Measurements from ENCODE around the gene ZNF621.
"Not testable (repeated sequence)": the region's sequence is repeated elsewhere in the genome, so short reads cannot be mapped to it uniquely, and the experiment has no call there.

ZNF621 gene

DNA sequence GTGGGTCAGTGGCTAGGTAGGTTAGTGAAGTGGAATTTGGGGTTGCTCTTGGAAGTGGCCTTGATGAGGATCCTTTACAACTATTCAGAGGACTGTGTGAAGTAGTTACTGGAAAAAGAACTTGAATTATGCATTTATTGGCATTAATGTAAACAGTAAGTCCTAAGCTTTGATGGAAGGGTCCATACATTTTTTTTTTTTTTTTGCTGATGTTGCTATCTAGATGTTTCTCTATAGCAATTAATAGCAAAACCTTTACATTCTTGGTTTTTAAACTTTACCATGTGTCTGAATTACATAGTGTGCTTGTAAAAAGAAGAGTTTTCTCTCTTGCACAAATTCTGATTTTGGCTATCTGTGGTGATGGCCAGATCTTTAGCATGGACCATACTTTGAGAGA is 9.5 kb downstream of the ZNF621 start:
- DNase-seq (ENCODE audit: low read depth in 2 of 2) = no peak

GRCh38 chr3:40546816-40547215 is 22.1 kb downstream of the ZNF621 start:
- DNase-seq (ENCODE audit: low read depth in 2 of 2) = no peak

- no peak for DNase-seq (ENCODE audit: low read depth in 2 of 2)
Measured at GRCh38 chr3:40550167-40550566, 25.4 kb downstream of the ZNF621 start.

DNA sequence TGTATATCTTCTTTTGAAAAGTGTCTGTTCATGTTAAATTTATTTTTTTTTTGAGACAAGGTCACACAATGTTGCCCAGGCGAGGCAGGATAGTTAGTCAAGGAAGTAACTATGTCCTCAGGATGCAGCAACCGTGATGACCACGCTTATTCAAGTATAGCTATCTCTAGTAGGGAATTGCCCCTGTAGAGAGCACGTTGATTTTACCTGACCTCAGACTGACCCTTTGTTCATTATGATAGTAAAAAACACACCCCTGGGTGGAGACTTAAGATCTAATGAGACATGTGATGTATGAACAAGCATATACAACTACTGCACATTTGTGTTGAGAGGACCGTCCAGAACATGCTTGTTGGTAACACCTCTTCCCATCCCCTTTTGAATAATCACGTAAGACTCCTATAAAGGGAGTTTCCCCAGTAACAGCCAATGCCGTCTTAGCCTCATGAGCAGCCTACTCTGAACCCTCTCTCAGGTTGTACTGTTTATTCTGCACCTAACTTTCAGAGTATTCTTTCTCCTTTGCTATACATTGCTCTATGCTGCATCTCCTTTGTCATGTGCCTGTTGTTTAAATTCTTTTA is 32.9 kb downstream of the ZNF621 start:
- DNase-seq (ENCODE audit: low read depth in 2 of 2) = no peak

- DNase-seq (ENCODE audit: low read depth in 2 of 2) = not testable (repeated sequence)
Measured at GRCh38 chr3:40562482-40562881, 37.7 kb downstream of the ZNF621 start.

DNA sequence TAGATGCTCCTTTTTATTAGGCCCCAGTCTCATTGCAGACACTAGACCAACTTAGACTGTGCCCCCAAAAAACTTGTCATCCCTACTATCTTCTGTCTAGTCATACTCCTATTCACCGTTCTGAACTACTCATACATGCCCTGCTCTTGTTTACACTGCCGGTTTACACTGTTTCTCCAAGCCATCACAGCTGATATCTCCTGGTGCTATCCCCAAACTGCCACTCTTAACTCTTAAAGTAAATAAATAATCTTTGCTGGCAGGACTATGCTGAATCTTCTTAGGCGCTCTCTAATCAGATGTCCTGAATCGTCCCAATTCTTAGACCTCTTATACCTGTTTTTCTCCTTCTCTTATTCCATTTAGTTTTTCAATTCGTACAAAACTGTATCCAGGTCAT is 40.9 kb downstream of the ZNF621 start:
- DNase-seq (ENCODE audit: low read depth in 2 of 2) = not testable (repeated sequence)

DNA sequence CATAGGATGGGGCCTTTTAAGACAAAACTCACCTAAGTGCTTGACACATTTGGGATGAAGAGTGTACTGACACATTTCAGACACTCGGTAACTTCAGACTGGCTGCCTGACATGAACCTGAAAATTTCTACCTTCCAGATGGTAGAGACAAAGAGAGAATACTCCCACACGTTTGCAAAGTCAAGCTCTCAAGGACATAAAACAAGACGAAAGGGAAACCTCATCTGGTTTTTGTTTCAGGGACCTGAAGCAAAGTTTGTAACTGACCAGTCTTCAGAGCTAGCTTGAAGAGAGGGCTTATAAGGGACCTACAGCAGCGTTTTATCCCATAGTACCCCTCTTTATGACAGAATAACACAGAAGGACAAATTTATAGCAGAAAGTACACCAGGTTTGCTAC is 41.9 kb downstream of the ZNF621 start:
- DNase-seq (ENCODE audit: low read depth in 2 of 2) = no peak

GRCh38 chr3:40572588-40572987 is 47.8 kb downstream of the ZNF621 start:
- DNase-seq (ENCODE audit: low read depth in 2 of 2) = no peak

DNA sequence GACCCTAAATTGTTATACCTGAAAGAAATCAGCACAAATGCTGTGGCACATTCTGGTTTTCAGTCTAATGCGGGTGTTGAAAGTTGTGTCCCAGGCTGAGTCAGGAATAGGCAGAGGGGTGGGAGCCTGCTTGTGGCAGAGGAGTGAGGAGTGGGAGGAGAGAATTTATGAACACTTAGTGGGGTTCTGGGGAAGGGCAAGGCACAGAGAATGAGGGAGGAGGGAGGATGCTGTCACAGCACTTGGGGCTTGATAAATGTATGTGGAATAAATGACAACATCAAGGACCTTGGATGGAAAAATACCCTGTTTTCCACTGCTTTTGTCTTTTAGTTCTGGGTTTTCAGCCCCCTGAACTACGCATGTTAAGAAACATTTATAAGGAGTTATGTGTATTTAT is 49.3 kb downstream of the ZNF621 start:
- DNase-seq (ENCODE audit: low read depth in 2 of 2) = no peak

- no peak for DNase-seq (ENCODE audit: low read depth in 2 of 2)
Measured at GRCh38 chr3:40574661-40575060, 49.9 kb downstream of the ZNF621 start.

GRCh38 chr3:40576396-40576795 is 51.6 kb downstream of the ZNF621 start:
- no peak for DNase-seq (ENCODE audit: low read depth in 2 of 2)

DNA sequence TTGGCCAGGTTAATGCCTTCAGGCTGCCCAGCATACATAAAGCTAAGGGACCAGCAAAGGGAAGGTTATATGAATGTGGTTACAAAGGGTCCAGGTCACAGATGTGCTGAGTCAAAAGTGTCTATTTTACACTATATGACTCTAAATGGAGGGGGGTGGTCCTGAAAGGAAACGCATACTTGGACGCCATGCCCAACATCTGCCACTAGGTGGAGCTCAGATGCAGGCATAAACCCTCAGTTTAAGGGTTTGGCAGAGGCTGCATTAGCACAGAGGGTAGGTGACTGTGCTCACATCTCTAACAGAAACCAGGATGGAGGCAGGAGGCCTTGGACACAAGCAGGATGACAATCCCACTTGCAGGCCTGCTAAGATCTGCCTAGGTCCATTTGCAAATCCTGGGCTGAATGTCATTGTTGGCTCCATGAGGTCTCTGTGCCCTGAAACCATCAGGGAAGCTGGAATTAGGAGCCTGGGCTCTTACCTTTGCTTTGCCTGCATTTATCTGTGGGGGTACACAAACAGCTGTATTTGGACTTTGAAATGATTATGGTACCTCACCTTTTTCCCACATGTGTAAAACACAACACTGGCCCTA is 55.8 kb downstream of the ZNF621 start:
- peak; percentile 25 to 33 for DNase-seq (ENCODE audit: low read depth in 2 of 2)

GRCh38 chr3:40581166-40581565 is 56.4 kb downstream of the ZNF621 start:
- no peak for DNase-seq (ENCODE audit: low read depth in 2 of 2)

GRCh38 chr3:40582401-40583027 is 57.8 kb downstream of the ZNF621 start:
- no peak for DNase-seq (ENCODE audit: low read depth in 2 of 2)

- DNase-seq (ENCODE audit: low read depth in 2 of 2) = no peak
Measured at GRCh38 chr3:40583691-40584090, 58.9 kb downstream of the ZNF621 start.

DNA sequence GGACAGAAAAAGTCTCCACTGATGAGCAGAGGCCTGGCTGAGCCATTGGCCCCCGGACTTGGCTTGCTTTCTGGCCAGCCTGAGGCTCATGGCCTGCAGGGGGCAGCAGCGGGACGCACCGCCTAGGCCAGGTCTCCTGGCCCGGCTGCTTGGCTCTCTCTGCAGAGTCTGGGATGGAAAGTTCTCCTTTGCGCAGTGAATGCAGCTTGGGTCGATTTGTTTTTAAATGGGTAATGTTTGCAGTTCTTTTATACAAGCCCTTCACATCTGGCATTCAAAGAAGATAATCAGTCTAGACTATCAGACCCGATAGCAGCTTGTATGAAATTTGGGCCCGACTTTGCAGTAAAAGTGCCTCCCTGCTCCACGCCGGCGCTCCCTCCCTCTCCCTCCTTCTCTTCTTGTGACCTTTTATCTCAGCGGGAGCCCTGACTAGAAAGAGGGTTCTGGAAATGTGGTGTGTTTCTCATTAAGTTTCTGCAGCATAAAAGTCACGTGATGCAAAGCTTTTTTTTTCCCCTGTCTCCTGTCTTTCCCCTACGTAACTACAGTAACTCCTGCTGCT is 59.9 kb downstream of the ZNF621 start:
- DNase-seq (ENCODE audit: low read depth in 2 of 2) = peak; percentile 51 to 59

GRCh38 chr3:40585381-40586016 is 60.7 kb downstream of the ZNF621 start:
- DNase-seq (ENCODE audit: low read depth in 2 of 2) = no peak

DNA sequence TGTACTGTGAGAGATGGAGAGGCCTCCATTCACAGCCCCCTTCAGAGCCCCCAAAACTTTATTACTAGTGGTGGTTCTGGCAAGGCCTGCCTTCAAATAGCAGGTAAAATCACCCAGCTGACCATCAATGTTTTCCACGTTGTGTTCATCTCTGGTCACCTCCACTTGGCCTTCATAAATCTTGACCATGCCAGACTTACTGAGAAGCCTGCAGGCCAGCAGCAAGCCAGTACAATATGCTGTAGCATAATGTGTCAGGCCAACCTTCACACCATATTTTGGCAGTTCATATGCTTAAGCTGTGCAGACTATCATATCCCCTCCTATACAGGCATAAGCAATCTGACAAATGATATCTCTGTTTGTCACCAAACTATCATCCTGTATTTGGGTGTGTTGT is 62.1 kb downstream of the ZNF621 start:
- DNase-seq (ENCODE audit: low read depth in 2 of 2) = no peak

GRCh38 chr3:40588406-40588805 is 63.6 kb downstream of the ZNF621 start:
- DNase-seq (ENCODE audit: low read depth in 2 of 2) = no peak
